Kidney epithelial cell (primary cell): ENCODE results near the gene CARMIL1. TPM values are rescaled to one million over a fixed set of nuclear protein-coding genes. Genes with fewer than 3 reads are reported as not detected.

Experiments
- DNase-seq: peaks from one replicate; pipeline ENCODE4 v3.0.0-alpha.2; 2010; ENCODE audit warnings: low read depth
- H3K27me3 ChIP-seq: 2 replicates; pipeline ENCODE4 v1.6.0; 2011; ENCODE audit warnings: low read length; ENCODE audit not compliant: control insufficient read depth, insufficient read depth
- H3K36me3 ChIP-seq: 2 replicates; pipeline ENCODE4 v1.5.1; 2011; ENCODE audit warnings: low read length; ENCODE audit not compliant: control insufficient read depth, insufficient read depth
- H3K4me3 ChIP-seq: 2 replicates; pipeline ENCODE4 v1.5.1; 2011; ENCODE audit warnings: low read depth, mild to moderate bottlenecking, control low read depth, low read length
- CTCF ChIP-seq: IDR thresholded peaks from 2 replicates; pipeline ENCODE4 v1.5.1; 2011; ENCODE audit warnings: mild to moderate bottlenecking, moderate library complexity, low read length, control low read depth, inconsistent platforms; ENCODE audit not compliant: insufficient read depth, poor library complexity, severe bottlenecking
- total RNA-seq: library from RNA; depleted of rRNA; stranded (reverse); fragments of >200 nt; gene quantifications from 2 replicates; pipeline ENCODE4 v1.2.3, GENCODE V29; 2015

CARMIL1 gene
- total RNA-seq, 1 donor from 2014 or later: 14.7 TPM

DNA sequence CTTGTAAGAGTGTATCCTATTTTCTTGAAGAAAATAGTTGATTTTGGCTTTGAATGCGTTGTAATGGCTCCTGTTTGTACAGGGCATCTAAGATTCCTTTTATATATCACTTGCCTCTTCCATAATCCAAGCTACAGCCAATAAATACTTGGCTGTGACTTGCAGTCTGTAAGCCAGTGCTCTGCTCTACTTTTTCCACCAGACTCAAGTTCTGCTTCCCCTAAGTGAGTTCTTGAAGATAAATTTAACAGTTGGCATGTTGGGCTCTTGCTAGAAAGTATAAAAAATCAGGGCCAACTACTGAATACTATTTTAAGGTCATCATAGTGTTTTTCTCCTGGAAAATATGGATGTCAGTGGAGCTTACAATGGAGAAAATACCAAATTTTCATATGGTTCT lies 336.3 kb downstream of the CARMIL1 start:
- no peak for TF ChIP-seq CTCF
- Histone ChIP-seq H3K27me3 (no peaks in the 10 kb centered on the region), H3K4me3 (no peak overlapping the region), H3K36me3 (no peaks in the 10 kb centered on the region)
- no peak for DNase-seq

DNA sequence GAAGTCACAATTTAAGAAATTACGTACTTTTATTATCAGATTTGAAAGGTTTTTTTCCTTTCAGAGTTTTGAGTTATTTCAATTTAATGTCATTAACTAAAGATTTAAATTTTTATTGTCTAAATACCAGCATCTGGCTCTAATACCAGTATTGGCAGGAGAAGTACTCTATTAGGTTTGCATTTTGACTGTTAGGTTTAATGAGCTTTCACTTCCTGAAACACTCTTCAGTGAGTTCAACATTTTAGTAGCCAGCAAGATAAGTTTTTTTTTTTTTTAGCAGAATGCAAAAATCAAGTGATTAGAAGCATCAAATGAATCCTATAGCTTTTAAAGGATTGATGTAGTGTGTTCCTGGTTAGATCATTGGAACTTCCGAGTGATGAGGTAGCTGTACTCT lies 338.8 kb downstream of the CARMIL1 start:
- TF ChIP-seq CTCF: no peak
- no peak overlapping the region for H3K4me3 ChIP-seq
- no peaks in the 10 kb centered on the region for H3K36me3 ChIP-seq
- H3K27me3 ChIP-seq: no peaks in the 10 kb centered on the region
- DNase-seq: no peak

GRCh38 chr6:25619217-25619616 lies 340.0 kb downstream of the CARMIL1 start:
- no peaks in the 10 kb centered on the region for H3K27me3 ChIP-seq
- no peaks in the 10 kb centered on the region for H3K36me3 ChIP-seq
- H3K4me3 ChIP-seq: no peak overlapping the region
- TF ChIP-seq CTCF: no peak
- DNase-seq: no peak

DNA sequence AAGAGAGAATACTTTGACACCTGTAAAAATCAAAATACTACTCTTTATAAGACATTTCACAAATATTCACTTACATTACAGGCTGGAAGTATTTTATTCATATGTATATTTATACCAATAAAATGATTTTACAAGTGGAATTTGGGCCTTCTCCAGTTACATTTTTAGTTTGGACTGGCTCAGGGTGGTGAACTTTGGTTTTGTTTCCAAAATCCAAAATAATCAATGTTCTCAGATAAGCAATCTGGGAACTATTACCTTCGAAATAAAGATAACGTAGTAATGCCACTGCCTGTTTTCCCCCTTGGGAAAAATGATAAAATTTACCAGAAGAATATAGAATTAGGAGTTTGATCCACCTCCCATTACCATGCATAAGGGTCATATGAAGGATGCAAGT lies 341.2 kb downstream of the CARMIL1 start:
- no peaks in the 10 kb centered on the region for H3K27me3 ChIP-seq
- no peak overlapping the region for H3K4me3 ChIP-seq
- no peak for DNase-seq
- TF ChIP-seq CTCF: no peak
- no peaks in the 10 kb centered on the region for H3K36me3 ChIP-seq

GRCh38 chr6:25623065-25623464 lies 343.9 kb downstream of the CARMIL1 start:
- no peak overlapping the region for H3K4me3 ChIP-seq
- TF ChIP-seq CTCF: no peak
- no peaks in the 10 kb centered on the region for H3K27me3 ChIP-seq
- no peak for DNase-seq
- no peaks in the 10 kb centered on the region for H3K36me3 ChIP-seq

DNA sequence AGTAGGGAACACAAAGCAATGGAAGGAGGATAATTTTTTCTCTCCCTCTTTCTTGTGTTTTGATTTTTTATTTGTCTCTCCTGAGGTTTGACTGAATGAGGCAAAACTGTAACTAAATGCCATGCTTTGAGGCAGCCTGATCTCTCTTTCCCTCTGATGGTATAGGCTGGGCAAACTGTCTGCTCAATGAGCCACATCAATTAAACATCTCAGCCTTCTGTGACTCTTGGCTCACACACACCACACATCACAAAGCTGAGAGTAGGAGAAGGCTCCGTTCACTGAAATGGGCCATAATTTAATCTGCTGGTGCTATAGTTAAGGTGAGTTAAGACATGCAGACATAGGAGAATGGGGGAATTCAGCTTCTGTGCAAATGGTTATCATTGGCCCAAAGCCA lies 344.7 kb downstream of the CARMIL1 start:
- no peak for DNase-seq
- no peak for TF ChIP-seq CTCF
- H3K27me3 ChIP-seq: no peaks in the 10 kb centered on the region
- no peaks in the 10 kb centered on the region for H3K36me3 ChIP-seq
- H3K4me3 ChIP-seq: no peak overlapping the region
